Measurements from ENCODE around the gene SPN. TPM values are rescaled to one million over a fixed set of nuclear protein-coding genes. Genes with fewer than 3 reads are reported as not detected.
"Not testable (repeated sequence)": the region's sequence is repeated elsewhere in the genome, so short reads cannot be mapped to it uniquely, and the experiment has no call there.

Gene SPN
- total and polyA plus RNA-seq, 9 of the 15 experiments (the other 6 are each of a cell fraction or from before 2014, with no cell fraction given) = 24.3 to 225 (median 79.4) TPM

- TF ChIP-seq THAP12 (CRISPR knock-in tag; IDR thresholded peaks at IDR 0.05) (peak; percentile 83; the same call in 1 of the 2 replicates), ZBTB9 (CRISPR knock-in tag; IDR thresholded peaks at IDR 0.05) (peak; percentile 58), E2F6 (IDR thresholded peaks at IDR 0.05; ENCODE audit: borderline replicate concordance in 1 of 2, extremely low read depth in 1 of 2, insufficient read depth in 1 of 2, insufficient read length in 1 of 2, low read depth in 1 of 2, low read length in 1 of 2, poor library complexity in 1 of 2, severe bottlenecking in 1 of 2) (peak; percentile 90 to 92), NR2C2 (tag; IDR thresholded peaks at IDR 0.05) (peak; percentile 57), MAX (CRISPR knock-in tag; IDR thresholded peaks at IDR 0.05) (peak; percentile 90), CXXC5 (CRISPR knock-in tag; IDR thresholded peaks at IDR 0.05) (peak; percentile 96), PML (IDR thresholded peaks at IDR 0.05; ENCODE audit: low read length) (peak; percentile 42; the same call in 1 of the 2 replicates), GMEB1 (CRISPR knock-in tag; IDR thresholded peaks at IDR 0.05) (peak; percentile 46), TBL1XR1 (IDR thresholded peaks at IDR 0.05; ENCODE audit: low read length in 2 of 2) (peak in 1 of 2 experiments; percentile 30; a peak in 1 of 4 replicates), ARID4B (CRISPR knock-in tag; IDR thresholded peaks at IDR 0.05) (peak; percentile 79), HNRNPLL (IDR thresholded peaks at IDR 0.05; ENCODE audit: low read depth, low read length, poor library complexity, severe bottlenecking) (peak; percentile 35), NFIC (IDR thresholded peaks at IDR 0.05) (0 out of 2 replicates have a peak, but pooled peaks have one; percentile 28)
- TF ChIP-seq NR2C2 (CRISPR knock-in tag; IDR thresholded peaks at IDR 0.05) = not testable (repeated sequence)
These were observed 49.6 kb upstream of the SPN start (continued) for GRCh38 chr16:29613307-29614057.
